GM21360 (cell line): ENCODE data around the gene VAPB.

Experiments
- ATAC-seq: cut with Tn5 transposase; IDR thresholded peaks from one replicate; pipeline ENCODE4 v1.9.1; 2021; ENCODE audit warnings: mild to moderate bottlenecking, moderate library complexity; ENCODE audit not compliant: unreplicated experiment

VAPB gene

DNA sequence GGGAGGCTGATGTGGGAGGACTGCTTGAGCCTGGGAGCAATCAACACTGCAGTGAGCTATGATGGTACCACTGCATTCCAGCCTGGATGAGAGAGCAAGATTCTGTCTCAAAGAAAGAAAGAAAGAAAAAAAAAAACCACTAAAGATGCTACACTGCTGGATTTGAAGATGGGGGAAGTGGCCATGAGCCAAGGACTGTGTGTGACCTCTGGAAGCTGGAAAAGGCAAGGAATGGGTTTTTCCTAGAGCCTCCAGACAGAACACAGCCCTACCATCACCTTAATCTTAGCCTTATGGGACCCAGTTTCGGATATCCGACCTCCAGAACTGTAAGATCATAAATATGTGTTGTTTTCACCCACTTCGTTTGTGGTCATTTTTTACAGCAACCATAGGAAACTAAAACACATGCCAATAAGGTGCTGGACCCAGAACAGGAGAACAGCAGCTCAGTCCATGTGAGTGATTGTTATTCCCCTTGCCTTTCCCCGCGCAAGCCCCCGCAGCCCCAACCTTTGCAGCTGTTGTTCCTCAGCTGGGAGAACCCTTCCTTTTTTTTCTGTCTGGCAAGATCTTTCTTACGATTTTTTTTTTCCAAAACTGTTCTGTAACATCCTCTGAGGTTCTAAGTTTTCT lies 11.1 kb upstream of the VAPB start:
- ATAC-seq = no peak

DNA sequence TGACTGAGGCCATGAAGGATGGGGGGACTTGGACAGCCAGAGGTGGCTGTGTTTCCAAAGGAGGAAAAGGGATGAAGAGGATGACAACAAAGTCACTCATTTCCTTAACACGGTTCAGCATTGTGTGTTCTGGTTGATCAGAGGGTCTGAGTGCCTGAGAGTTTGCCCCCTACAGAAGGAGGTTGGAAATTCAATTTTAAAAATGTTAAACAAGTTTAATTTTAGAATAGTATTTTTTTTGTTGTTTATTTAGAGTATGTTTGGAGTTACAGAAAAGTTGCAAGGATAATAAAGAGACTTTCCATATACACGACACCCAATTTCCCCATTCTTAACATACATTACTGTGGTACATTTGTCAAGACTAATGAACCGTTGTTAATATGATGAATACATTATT lies 10.3 kb upstream of the VAPB start:
- ATAC-seq = no peak

DNA sequence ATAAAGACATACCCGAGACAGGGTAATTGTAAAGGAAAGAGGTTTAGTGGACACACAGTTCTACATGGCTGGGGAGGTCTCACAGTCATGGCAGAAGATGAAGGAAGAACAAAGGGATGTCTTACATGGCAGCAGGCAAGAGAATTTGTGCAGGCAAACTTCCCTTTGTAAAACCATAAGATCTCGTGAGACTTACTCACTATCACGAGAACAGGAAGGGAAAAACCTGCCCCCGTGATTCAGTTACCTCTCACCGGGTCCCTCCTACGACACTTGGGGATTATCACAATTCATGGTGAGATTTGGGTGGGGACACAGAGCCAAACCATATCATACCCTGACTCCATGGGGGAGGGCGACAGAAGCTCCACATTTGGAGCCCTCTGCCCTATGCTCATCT lies 7.4 kb upstream of the VAPB start:
- no peak for ATAC-seq

DNA sequence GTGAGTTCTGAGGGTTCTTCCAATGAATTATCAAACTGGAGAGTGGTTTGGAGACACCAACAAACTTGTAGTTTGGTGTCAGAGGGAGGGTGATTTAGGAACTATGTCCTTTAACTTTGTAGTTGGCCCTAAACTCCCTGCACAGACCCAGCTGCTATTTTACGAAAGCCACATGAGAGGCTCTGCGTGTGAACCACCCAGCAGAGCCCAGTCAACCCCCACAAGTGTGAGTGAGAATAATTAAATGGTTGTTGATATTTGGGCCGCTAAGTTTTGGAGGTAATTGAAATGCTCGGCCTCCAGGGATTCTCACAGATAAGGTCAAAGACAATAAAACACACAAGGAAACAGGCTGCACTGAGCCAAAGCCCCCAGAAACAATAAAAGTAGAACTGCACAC lies 6.9 kb upstream of the VAPB start:
- ATAC-seq = no peak

DNA sequence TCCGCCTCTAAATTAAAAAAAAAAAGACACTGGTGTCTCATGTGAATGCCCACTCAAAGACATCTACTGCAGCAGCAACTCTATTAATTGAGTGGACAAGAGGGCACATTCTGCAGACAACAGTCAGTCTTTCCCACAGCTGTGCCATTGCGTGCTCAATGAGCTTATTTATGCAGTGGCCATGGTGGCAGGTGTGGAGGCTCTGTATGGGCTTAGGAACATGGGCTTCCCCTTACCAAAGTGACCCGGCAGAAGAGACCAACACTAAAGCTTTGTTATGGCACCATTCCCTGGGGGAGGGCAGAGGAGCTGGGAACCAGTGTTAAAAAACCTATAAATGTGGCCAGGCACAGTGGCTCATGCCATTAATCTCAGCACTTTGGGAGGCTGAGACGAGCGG lies 4.2 kb upstream of the VAPB start:
- no peak for ATAC-seq

DNA sequence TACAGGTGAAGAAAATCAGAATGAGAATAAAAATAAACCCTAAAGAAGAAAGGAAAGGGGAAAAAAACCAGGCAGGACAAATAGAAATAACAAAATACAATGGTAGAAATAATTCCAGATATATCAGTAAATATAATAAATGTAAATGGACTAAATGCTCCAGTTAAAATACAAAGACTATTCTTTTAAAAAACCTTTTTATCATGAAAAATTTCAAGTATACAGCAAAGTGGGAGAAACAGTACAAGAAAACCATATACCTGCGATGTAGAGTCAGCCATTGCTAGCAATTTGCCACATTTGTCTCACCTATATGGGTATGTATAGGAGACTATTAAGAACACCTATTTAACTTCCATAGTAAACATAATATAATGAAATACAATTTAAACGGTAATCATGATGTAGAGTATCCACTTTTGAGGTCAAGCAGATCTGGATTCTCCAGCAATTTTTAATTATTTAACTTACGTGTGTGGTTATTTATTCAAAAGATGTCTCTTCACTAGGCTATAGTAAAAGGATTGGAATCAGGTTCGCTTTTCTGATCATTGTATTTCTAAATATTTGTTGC lies 914 bp upstream of the VAPB start:
- ATAC-seq = no peak

DNA sequence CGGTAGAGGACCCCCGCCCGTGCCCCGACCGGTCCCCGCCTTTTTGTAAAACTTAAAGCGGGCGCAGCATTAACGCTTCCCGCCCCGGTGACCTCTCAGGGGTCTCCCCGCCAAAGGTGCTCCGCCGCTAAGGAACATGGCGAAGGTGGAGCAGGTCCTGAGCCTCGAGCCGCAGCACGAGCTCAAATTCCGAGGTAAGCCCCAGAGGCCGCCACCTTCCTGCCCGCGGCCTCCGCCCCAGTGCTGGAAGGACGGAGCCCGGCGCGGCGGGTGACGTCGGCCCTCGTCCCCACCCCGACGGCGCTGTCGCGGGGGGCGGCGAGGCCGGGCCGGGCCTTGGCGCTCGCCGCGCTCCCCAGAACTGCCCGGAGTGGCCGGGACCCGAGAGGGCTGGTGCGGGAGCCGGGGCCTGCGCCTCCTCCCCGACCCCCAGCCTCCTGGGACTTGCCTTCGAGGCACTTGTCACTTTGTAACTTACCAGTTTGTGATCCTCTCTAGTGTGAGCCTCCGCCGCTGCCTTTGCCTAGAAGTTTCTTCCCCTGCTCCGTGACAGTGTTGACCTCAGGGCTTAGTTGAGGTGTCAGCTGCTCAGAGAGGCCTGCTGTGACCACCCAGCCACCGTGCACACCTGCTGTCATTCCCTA lies 417 bp downstream of the VAPB start:
- ATAC-seq = peak; percentile 42

DNA sequence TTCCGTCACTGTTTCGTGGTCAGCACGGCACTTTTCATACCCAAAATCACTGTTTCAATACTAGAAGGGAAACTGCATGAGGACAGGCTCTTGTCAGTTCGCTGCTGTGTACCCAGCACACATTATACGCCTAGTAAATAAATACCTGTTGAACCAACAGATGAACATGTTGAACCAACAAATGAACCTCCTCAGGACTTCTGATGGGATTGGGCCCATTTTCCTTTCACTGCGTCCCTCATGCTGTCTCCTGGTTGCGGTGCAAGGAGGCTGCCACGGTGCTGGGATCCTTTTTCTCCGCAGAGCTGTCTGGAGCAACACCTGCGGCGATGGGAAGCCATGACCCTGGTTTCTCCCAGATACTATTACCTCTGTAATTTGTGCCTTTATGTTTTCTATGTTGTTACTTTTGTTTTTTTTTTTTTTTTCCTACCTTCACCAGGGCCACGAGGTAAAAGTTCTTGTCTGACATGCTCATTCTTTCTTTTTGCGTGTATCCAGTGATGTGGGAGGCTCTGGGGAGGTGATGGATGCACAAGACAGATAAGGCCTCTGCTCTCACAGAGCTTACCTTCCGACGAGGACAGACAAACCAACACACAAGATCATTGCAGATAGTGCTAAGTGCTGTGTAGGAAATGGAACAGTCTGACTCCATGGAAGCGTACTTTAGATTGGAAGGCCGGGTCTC lies 1.1 kb downstream of the VAPB start:
- ATAC-seq = no peak

DNA sequence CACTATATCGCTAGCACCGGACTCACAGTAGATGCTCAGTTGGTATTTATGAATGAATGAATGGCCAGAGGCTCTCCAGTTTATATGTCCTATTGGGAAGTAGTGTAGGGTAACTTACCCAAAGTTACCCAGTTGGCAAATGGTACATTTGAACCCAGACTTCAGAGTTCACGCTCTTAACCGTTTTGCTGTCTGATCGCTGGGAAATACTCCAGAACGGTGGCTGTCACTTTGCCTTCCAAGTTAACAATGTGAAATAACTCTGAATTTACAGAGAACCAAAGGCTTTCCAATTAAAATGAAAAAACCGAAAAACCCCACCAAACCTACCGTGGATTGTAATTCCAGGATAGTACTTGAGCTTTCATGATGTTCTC lies 1.6 kb downstream of the VAPB start:
- ATAC-seq = no peak

DNA sequence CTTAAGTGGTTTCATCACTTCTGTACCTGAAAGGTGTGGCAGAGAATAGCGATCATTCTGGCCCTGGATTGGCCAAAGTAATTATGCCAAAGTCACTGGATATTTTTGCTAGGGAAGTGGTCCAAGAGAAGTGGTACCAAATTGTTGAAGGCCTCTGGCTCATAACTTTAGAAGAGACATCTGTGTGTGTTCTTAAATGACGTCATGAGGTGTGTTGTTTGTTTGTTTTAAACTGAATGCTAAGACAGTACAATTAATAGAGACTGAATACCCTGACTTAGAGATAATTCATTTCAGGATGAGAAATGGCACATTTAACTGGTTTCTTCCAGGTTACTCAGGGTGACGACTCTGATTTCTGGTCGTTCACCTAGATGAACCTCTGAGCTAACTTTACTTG lies 3.3 kb downstream of the VAPB start:
- no peak for ATAC-seq

DNA sequence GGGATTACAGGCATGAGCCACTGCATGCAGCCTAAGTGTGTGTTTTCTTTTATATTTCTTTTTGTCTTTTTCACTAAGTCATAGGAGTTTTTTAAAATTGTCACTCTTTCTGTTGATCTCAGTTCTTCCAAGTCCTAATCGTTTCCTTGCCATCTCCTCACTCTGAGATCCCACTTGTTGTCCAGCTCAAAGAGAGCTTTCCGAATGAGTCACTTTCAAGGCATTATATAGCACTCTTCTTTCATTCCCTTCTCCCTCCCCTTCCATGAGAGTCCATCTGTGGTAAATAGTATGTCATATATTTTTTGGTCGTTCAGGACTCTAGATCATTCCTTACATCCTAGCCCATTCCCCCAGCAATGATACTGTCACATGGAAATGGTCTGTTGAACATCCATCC lies 4.3 kb downstream of the VAPB start:
- no peak for ATAC-seq

DNA sequence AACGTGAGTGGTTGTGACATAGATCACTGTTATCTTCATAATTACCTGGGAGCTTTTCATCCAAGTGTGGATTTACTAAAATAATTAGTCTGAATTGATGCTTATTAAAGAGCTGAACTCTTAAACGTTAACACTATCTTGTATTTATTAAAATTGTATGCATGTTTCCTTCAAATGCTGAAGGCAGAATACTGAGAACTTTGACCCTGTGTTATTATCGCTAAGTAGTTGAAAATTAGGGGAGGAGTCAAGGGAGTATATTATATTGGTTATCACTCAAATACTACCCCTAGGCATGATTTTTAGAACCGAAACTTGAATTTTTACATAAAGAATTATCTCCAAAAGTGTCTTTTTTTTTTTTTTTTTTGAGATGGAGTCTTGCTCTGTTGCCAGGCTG lies 5.8 kb downstream of the VAPB start:
- ATAC-seq = no peak

DNA sequence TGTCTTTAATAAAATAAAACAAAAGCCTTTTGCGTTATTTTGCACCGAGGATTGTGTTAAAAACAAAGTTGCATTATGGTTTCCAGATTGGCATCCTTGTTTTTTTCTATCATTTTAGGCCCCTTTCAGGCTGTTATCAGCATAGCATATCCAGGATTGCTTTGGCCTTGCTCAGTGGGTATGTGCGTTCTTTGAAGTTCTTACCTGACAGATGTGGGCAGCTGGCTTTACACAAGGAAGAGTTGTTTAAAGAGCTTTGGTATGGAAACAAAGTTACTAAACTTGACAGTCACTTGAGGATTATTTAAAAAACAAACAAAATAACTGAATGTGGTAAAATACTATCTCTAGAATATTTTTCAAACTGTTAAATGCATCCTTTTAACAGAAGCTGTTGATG lies 6.6 kb downstream of the VAPB start:
- ATAC-seq = no peak

DNA sequence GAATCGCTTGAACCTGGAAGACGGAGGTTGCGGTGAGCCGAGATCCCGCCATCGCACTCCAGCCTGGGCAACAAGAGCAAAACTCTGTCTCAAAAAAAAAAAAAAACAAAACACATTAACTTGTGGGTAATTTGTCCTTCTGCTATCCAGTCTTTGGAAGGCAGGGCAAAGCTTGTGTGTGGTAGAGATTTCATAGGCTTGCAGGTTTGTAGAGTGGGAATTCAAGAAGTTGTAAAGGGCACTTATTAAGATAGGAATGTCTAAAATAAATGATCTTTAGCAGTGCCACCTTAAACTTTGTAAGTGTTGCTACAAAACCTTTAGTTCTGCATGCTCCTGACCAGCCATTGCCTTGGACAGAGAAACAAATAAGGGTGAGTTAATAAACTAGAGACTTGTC lies 8.4 kb downstream of the VAPB start:
- no peak for ATAC-seq

DNA sequence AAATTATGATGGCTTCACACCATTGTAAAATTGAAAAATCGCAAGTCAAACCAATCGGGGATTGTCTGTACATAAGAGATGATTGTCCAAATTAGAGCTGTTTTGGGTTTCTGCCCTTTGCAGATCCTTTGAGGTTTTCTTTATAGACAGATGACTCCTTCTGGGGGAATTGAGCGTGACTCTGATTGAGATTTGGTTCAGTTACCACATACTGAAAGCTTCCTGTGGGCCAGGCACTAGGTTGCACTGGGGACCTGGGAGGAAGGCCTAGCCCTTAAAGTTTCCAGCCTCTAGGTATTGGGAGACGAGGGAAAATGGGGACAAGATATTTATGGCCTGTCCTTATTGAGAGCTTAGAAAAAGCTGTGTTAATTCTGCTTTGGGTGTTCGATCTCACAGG lies 9.2 kb downstream of the VAPB start:
- ATAC-seq = no peak

DNA sequence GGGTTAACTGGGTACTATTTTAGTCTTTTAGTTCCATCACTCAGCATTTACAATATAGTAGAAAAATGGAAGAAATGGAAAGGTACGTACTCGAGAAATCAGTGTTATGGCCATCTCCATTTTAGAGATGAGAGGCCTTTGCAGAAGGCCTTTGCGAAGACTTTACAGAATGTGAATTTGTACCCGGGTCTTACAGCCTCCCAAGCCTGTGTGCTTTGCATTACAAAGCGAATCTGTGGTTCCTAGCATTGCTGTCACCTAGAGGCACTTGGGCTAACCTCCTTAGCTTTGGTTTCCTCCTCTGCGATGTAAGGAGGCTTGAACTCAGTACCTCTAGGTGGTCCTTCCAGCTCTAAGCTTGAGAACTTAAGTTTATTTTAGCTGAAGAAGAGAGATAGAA lies 10.9 kb downstream of the VAPB start:
- no peak for ATAC-seq

DNA sequence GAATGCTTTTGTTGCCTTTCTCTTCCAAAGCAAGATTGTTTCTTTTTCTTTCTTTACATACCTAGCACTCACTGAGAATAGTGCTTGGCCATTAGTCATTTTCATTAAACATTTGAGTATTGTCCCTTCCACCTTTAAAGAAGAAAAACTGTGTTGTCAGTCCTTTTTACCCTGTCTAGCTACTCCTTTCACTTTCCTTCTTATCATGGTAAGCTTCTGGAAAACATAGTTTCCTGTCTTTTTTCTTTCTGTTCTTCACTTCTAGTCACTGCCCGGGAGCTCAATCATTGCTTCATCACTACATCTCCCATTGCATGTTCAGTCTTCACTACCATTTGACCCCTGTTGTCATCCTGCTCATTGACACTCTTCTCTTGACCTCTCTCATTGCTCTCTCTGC lies 12.1 kb downstream of the VAPB start:
- no peak for ATAC-seq

DNA sequence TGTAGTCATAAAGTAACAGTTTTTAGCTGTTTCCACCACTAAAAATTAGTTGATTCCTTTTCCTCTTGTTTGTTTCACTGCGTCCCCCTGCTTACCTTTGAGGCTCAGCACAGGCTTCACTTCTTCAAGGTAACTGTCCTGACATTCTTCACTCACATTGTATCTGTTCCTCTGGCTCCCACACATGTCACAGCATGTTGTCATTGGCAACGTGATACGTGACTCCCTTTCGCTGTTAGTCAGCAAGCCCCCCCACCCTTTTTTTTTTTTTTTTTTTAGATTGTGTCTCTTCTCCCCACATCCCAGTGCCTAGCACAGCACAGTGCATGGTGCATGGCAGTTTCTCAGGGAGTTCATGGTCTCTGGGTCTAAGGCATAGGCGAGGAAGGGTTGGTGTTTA lies 13.3 kb downstream of the VAPB start:
- ATAC-seq = no peak

DNA sequence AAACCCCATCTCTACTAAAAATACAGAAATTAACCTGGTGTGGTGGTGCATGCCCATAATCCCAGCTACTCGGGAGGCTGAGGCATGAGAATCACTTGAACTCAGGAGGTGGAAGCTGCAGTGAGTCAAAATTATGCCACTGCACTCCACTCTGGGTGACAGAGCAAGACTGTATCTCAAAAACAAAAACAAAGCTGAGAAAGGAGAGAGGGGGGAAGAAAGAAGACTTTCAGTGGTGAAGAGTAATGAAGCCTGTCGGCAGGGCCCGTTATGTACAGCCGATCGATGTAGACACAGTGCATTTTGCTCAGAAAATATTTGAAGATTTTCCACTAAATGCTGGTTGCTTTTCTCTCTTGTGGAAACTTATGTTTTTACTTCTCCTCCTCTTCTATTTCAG lies 13.8 kb downstream of the VAPB start:
- ATAC-seq = peak; percentile 75

DNA sequence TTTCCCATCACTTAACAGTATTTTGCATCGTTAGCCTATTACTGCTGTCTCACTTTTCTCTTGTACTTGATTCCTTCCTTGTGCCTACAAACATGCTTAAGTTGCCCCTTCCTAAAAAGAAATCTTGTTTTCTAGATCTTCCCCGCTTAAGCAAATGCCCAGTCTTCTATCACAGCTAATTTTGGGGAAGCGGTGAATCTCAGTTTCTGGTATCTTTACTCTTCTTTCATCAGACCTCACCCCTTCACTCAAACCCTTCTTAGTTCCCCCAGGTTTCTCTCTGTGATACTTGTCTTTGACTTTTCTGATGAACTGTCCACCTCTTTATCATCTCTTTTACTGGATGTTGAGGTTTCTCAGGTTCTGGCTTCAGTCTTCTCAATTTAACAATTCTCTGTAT lies 14.2 kb downstream of the VAPB start:
- ATAC-seq = no peak

DNA sequence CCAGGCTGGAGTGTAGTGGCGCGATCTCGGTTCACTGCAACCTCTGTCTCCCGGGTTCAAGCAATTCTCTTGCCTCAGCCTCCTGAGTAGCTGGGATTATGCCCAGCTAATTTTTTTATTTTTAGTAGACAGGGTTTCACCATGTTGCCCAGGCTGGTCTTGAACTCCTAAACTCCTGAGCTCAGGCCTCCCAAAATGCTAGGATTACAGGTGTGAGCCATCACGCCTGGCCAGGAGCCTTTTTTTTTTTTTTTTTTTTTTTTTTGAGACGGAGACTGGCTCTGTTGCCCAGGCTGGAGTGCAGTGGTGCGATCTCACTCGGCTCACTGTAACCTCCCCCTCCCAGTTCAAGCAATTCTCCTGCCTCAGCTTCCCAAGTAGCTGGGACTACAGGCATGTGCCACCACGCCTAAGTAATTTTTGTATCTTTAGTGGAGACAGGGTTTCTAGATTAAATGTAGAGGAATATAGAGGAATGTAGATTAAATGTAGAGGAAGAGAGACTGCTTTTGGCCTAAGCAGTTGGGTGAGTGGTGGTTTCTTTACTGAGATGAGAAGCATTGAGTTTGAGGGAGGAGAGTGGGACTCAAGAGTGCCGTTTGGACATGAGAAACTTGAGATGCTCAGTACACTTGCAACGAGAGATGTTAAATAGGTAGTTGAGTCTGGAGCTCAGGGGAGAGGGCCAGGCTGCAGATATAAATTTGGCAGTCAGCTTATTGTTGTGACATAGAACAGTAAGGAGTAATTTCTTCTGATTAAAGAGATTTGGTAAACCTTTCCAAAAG lies 16.7 kb downstream of the VAPB start:
- ATAC-seq = no peak
